Activated CD4-positive, CD25-positive, alpha-beta regulatory T cell treated with anti-CD3 and anti-CD28 coated beads, Interleukin-2, amount 50 U/mL, for 24 hours (primary cell): ENCODE data around the gene NFYC.
"Not testable (repeated sequence)": the region's sequence is repeated elsewhere in the genome, so short reads cannot be mapped to it uniquely, and the experiment has no call there.

Source experiments
- ATAC-seq, 2 donors: fragments of 150-1000 bp; cut with Tn5 transposase; one replicate each; pipeline ENCODE4 v1.10.0; 2021; ENCODE audit warnings: mild to moderate bottlenecking in 1 of 2, moderate library complexity in 1 of 2

NFYC gene

DNA sequence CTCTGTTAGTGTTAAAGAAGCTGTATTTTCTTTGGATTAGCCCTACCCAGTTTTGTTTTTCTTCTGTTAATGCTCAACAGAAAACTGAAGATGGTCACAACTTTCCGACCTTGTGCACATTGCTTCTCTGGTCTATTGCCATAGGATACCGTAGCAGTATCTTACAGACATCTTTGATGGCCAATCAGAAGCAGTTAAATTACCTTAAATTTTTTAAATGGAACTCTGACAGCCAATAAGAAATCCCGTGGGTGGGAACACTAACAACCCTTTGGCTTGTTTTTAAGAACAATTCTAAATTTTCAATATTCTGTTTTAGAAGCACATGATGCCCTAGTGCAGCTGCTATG, 17.2 kb downstream of the NFYC start:
- ATAC-seq: peak; percentile 73

DNA sequence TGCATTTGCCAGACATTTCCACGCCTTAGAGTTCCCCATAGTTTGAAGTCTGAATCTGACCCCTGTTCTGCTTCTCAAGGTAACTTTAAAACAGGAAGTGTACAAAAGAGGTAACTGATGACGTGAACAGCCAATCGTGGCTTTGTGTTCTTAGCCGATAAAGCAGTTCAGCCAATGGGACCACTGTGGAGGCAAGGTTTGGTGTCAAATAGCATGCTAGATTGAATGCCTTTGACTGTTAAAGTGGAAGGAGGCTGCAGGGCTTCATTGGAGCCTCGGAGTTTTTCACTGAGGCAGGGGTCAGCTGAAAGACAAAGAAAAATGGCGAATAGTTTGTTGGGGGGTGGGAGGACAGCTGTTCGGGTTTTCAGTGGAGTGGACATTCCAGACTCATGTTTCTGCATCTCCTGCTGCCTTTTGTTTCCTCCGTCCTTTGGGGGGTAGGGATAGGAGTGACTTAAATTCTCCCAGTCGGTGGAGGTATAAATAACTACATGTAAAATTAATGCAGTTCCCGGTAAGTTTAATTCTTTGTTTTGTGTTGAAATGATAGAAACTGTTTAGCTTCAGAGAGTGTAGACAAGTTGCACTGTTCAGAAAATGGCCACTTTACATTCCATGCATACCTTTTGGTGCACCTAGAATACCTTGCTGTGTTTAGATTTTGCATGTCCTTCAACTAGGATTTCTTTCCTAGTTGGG, 17.7 kb downstream of the NFYC start:
- ATAC-seq: peak; percentile 97 to 98

DNA sequence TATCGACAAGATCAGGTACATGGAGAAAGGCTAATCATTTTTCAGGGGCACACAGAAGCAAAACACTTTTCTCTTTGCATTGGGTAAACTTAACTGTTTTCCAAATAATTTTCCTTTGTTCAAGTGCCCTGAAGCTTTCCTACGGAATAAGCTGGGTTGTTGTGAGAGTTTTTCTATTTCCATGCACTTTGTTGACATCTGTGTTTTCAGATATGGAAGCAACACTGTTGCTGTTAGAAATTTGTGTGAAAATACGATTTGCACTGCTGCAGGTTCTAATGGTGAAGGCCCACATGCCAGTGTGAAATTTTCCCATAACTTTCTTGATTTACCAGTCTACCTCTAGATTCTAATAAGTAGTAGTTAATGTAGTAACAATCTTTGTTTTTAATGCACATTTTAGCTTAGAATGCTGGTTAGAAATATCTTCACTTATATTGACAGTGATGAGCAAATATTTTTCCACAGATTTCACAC, 18.3 kb downstream of the NFYC start:
- no peak for ATAC-seq

DNA sequence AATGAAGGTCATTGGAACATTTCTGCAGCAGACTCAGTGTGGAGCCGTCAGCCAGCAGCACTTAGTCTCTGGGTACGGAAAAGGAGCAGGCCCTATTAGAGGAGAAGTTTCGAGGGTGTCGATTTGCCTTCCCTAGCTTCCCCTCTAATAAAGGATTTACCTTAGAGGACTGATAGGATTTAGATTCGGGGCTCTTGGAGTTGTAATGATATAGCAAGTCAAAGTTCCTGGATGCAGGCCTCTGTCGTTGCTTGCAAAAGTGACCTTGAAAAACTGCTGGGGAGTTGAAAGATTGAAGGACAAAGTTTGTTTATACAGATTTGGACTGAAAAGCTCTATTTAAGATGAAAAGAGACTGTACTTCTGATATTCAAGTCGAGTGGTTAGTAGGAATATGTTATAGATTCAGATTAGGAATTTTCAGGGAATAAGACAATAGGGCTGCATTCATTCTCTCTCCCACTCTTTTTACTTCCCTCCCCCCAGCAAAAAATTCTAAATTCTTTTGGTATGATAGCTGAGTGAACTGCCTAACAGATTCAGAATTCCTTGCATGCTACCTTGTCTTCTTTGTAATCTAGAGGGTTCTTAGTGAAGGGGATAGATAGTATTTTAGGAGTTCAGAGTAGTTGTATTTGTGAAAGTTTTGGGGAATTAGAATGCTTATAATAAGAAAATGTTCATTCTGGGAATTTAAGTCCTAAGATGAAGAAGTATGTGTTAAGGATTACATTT, 19.2 kb downstream of the NFYC start:
- no peak for ATAC-seq

DNA sequence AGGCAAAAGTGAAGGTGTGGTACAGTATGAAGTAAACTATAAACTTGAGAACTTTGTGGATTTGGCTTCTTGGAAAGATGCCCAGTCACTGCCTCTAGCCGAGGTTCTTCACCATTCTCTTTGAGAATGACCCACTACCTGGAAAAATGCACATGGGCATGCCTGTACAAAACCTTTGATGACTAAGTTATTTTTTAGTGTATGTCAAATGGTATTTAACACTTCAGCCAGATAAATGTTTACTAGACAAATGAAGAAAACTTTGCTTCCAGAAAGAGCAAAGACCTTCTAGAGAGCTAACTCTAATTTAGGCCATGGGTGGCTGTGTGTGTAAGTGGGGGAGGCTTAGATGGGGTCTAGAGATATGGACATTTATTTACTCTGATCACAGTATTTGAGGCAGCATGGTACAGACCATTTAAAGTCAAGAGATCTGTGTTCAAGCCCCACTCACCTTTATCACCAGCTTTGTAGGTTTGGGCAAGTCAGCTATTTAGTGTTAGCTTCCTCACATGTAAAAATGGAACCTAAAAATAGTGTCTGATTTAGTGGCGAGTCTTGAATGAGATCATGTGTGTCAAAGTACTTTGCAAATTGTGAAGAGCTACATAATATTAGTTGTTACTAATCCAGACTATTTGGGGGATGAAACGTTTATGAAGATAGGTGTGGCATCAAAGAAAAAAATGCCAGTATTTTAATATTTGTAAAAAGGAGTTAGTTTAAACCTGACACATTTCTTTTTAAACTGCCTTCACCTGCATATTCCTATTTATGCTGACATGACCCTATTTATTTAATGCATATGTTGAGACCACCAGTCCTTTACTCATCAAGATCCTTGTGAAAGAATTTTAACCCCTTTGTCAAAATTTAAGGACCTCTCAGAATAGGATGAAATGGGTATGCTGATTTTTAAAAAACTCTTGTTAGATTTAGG, 20.2 kb downstream of the NFYC start:
- ATAC-seq: no peak

DNA sequence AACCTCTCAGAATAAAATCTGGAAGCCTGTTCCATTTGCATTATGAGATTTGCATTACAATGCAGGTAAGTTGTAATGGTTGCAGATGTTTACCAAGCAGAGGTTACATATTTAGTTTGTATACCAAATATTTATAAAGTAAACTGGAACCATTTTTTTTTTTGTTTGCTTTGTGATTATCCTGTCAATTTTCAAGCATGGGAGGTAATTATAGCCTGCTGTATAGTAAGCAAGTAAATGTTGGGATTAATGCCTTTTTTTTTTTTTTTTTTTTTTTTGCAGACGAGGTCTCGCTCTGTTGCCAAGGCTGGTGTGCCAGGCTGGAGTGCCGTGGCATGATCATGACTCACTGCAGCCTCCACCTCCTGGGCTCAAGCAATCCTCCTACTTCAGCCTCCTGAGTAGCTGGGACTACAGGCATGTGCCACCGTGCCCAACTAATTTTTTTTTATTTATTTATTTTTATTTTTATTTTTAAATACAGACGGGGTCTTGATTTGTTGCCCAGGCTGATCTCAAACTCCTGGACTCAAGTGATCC, 21.0 kb downstream of the NFYC start:
- no peak for ATAC-seq

DNA sequence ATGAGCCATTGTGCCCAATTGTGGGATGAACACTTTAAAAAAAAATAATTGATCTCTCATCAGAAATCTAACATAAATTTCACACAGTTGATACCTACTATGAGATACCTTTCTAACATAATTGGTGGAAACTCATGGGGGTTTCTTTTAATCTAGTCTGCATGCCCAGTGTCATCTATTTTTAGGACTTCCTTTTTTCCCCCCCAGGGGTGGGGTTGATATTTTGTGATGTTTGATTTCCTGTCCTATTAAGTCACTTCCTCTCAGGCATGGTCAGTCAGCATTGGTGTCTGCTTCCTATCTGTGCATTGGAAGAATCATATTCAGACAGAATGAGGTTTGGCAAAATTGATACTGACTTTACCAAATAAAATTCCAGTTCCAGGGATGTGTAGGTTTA, 21.5 kb downstream of the NFYC start:
- ATAC-seq: no peak

DNA sequence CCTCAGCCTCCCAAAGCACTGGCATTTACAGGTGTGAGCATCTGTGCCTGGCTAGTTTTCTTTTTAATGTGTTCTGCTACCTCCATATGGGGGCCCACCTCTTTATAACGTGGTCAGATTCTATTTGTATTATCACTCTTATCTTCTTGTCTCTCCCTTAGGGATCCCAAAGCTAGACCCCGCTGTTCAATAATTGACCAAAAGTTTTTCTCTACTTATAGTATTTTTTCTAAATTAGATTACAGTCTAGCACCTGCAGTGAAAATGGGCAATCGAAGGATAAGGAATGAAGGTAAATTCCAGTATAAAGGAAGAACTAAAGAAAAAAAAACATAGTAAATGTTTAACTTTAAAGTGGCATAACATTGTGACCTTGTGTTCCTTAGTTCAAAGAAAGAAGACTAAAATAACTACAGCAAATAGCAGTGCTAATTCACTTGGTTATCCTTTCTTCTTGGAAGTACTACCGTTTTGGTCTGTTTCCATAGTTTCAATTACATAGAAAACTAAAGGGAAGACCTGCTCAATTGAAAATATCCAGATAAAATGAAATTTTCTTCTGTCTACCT, 24.1 kb downstream of the NFYC start:
- no peak for ATAC-seq

DNA sequence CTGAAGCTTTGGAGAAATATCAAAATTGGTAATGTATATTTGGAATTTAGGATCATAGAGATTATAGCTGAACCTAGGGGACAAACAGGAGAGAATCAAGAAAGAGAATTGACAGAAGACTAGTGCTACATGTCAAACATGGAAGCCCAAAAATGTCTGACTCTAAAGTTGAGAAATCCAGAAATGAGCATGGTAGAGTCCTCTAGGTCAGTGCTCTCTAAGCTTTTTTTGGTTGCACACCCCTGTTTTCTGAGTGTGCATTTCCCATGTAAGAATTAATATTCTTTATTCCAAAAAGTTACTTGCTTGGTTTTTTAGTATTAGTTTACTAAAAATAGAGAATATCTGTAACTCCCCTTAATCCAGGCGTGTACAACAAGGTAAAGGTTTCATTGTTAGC, 25.6 kb downstream of the NFYC start:
- no peak for ATAC-seq

DNA sequence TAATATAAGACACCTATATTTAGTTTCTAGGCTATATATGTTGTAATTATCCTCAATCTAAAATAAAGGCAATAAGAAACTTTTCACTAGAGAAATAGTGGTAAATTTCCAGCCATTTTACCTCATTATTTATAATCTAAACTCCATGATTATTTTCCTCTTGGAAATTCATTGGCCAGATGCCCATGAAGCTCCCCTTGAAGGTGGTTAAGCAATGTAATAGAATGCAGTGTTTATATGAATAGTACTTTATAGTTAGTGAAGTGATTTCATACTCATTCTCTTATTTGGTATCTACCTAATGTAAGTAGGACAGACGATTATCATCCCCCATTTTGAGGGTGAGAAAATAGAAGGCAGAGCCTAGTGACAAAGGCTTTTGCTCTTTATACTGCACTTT, 26.5 kb downstream of the NFYC start:
- ATAC-seq: no peak

DNA sequence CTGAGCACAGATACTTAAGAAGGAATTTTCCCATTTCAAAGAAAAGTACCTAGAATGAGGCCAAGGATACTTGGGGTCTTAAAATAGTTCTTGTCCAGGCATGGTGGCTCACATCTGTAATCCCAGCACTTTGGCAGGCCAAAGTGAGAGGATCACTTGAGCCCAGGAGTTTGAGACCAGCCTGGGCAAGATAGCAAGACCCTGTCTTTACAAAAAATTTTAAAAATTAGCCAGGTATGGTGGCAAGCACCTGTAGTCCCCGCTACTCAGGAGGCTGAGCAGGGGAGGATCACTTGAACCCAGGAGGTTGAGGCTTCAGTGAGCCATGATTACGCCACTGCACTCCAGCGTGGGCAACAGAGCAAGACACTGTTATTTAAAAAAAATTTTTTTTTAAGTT, 29.0 kb downstream of the NFYC start:
- ATAC-seq: no peak

DNA sequence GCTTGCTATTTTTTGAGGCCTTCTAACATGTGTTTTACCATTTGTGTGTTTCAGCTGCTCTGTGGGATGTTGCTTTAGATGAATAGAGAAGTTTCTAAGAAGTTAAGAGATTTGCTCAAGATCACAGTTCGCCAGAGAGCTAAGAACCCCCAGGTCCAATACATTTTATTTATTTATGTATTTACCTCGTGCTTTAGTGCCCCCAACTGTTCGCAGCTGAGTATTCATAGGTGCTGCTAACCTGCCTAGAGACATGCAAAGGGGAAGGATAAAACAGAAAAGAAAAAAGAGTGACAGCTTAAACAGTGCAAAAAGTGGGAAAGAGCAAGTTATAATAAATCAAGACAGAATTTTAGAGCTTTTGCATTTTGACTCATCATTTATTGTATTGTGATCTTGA, 31.1 kb downstream of the NFYC start:
- no peak for ATAC-seq

DNA sequence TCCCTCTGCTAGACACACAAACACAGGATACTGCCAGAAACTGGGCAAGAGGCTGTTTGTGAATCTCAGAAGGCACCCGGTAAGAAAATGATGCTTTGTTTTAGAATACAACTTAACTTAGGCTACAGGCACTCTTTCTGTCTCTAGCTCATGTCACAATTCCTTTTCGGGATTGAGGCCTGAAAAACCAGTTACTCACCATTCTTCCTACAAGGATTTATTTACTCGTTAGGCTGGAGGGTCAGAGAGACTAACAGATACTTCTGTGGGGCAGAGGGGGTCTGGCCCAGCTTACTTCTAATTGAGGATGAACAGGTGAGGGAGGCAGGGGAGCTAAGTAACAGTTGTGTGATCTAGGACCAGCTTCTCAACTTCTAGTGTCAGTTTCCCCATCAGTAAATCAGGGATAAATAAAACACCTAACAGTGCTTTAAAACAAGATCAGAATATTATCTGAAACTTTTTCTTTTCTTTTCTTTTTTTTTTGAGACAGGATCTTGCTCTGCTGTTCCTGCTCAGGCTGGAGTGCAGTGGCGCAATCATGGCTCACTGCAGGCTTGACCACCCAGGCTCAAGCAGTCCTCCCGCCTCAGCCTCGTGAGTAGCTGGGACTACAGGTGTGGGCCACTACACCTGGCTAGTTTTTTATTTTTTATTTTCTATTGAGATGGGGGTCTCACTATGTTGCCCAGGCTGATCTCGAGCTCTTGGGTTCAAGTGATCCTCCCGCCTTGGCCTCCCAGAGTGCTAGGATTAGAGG, 31.9 kb downstream of the NFYC start:
- ATAC-seq: no peak

DNA sequence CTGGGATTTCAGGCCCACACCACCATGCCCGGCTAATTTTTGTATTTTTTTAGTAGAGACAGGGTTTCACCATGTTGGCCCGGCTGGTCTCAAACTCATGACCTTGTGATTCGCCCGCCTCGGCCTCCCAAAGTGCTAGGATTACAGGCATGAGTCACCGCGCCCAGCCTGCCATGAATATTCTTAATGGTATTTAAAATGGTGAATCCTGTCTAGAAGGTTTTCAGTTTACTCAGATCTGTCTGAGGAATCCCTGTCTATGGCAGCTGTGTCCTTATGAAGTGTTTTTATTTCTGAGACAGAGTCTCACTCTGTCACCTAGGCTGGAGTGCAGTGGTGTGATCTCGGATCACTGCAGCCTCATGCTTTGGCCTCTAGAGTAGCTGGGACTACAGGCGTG, 36.2 kb downstream of the NFYC start:
- not testable (repeated sequence) for ATAC-seq

DNA sequence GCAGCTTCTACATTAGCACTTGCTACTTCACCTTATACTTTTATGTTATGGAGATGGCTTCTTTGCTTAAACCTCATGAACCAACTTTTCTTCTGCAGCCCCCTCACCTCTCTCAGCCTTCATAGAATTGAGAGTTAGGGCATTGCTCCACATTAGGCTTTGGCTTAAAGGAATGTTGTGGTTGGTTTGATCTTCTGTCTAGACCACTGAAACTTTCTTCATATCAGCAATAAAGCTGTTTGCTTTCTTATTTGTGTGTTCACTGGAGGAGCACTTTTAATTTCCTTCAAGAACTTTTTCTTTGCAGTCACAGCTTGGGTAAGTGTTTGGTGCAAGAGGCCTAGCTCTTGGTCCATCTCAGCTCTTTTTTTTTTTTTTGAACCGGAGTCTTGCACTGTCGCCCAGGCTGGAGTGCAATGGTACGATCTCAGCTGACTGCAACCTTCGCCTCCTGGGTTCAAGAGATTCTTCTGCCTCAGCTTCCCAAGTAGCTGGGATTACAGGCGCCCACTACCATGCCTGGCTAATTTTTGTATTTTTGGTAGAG, 37.9 kb downstream of the NFYC start:
- ATAC-seq: not testable (repeated sequence)

DNA sequence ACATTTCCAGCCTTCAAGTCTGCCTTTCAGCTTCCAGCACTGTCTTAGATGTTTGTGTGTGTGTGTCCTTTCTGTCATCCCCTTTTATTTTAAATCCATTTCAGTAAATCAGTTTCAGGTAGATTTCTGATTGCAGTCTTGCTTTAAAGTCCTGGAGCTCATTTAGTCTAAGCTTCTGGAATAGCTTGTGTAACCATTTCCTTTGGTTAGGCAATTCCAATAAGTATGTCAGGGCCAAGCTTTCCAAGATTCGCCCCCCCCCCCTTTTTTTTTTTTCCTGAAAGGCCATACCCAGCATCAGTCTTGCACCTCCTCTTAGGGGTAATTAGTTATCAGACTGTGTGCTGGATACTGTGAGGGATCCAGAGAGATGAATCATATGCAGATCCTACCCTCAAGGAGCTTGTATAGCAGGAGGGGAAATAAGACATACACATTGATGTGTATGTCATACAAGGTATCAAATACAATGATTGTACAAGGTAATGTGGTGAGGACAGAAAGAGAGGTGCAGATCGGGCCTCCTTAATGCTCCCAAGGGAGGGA, 41.3 kb downstream of the NFYC start:
- peak in 1 of 2 donors; percentile 43 for ATAC-seq

DNA sequence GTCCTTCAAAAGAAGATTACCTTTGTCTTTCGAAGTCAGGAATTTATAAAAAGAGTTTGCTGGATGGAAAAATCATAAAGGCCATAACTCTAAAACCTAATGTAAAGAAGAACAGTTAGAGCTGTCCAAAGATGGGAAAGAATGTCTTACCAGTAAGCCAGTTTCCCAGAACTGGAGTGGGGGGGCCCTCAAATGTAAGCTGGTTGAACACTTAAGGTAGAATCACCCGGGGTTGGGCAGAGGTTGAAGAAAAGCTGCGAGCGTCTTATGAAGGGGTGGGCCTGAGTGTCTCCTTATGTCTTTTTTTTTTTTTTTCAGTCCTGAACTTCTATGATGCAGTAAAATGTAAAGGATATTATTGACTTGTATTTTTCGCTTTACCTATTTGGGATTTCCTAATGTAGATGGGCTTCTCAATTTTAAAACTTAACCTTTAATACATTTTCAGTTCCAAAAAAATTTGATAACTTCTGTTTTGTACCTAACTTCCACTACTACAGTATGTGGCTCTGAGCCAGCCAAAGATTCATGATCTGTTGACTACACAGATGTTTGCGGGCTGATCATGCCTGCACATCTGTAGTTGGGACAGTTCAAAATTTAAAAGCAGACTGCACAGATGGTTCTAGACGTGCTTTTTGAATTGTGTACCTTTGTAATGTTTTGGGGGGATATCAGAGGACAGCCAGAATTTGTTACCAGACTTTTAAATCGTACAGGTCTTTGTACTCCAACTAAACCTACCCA, 43.6 kb downstream of the NFYC start:
- ATAC-seq: no peak

DNA sequence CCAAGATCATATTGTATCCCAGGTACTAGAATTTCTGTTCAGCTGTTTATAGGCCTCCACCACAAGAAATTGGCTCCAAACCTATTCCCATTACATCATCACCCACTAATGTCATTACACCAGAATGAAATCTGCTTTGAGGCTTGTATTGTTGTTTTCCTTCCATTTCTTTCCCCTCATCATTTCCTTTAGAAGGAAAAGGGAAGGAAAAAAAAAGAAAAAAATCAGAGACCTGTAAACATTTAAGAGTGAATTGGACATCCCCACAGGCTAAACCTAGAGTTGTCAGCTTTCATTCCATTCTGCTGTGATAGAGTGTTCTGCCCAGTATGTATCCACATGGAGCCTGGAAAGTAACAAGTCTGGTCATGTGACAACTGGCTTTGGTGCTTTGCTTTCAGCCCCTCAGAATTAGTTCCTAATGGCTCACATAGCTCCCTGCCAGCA, 44.6 kb downstream of the NFYC start:
- ATAC-seq: no peak

DNA sequence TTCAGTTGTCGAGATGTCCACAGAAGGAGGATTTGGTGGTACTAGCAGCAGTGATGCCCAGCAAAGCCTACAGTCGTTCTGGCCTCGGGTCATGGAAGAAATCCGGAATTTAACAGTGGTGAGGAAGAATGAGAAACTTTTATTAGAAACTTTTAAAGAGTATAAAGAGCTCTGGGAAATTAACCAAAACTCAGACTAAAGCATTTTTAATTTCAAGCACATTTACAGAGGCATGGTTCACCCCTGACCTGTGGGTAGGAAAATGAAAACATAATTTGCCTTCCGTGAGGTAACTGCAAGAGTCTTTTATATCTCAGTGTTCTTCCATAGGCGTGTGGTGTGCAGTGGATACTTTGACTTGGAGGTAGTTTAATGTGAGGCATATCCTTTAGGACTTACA, 47.3 kb downstream of the NFYC start:
- ATAC-seq: no peak

DNA sequence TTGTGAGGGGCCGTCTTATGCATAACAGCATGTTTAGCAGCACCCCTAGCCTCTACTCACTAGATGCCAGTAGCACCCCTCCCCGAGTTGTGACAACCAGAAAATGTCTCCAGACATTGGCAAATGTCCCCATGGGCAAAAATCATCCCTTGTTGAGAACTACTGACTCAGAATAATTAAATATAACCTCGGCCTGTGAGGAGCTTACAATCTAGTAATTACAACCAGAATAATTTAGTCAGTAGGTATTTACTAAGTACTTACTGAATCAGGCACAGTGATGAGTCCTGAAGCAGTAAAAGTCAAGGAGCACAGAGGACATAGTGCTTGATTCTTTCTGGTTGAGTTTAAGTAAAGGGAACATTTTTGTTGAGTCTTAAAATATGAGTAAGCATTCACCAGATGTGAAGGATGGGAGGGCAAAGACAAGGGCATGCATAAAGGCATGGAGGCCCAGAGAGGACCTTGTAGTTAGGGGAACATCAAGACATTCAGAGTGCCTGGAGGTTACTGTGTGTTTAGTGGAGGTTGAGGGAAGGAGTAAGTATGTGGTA, 48.0 kb downstream of the NFYC start:
- no peak for ATAC-seq
